ENCODE results near the gene RASAL2.
A peak's percentile ranks its signal among the peaks of the same experiment; 100 is the strongest.
"Not testable (repeated sequence)": the region's sequence is repeated elsewhere in the genome, so short reads cannot be mapped to it uniquely, and the experiment has no call there.

The RASAL2 gene

GRCh38 chr1:178354816-178355215 lies 260.9 kb downstream of the RASAL2 start:
- no peak for DNase-seq

DNA sequence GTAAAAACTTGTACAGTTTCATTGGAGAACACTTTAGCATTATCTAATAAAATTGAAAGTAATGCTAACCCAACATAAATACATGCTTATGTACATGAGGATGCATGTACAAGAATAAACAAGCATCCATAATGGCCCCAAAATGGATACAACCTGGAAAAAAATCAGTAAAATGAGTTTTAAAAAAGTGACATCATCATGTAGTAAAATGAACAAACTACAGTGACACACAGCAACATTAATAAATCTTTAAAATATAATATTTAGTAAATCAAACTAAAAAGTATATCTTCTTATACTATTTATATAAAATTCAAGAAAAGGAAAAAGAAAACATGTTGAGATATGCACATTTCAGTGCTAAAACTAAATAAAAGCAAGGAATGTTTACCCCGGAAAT lies 262.4 kb downstream of the RASAL2 start:
- DNase-seq = no peak

GRCh38 chr1:178358456-178358855 lies 264.6 kb downstream of the RASAL2 start:
- no peak for DNase-seq

- DNase-seq = no peak
These were observed 266.5 kb downstream of the RASAL2 start for GRCh38 chr1:178360421-178360820.

- no peak for DNase-seq
These were observed 267.9 kb downstream of the RASAL2 start for GRCh38 chr1:178361847-178362246.

- no peak for DNase-seq
These were observed 268.8 kb downstream of the RASAL2 start for GRCh38 chr1:178362747-178363146.

- no peak for DNase-seq
These were observed 270.9 kb downstream of the RASAL2 start for GRCh38 chr1:178364782-178365181.

DNA sequence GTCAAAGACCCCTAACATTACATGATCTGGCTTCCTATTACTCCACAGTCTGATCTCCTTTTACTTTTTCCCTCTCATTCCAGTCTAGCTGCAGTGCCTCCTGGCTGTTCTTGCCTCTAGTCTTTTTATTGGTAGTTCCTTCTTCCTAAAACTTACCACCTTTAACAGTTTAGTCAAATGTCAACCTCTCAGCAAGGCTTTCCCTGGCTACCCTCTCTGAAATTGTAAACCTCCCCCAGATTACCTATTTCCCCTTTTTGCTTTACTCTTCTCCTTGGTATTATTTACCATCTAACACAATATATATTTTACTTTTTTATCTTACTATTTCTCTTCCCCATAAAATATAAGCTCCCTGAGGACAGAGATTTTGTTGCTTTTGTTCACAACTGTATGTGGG lies 273.2 kb downstream of the RASAL2 start:
- no peak for DNase-seq

GRCh38 chr1:178368208-178368607 lies 274.3 kb downstream of the RASAL2 start:
- no peak for DNase-seq

GRCh38 chr1:178371235-178371634 lies 277.3 kb downstream of the RASAL2 start:
- no peak for DNase-seq

- no peak for DNase-seq
These were observed 278.1 kb downstream of the RASAL2 start for GRCh38 chr1:178371933-178372388.

DNA sequence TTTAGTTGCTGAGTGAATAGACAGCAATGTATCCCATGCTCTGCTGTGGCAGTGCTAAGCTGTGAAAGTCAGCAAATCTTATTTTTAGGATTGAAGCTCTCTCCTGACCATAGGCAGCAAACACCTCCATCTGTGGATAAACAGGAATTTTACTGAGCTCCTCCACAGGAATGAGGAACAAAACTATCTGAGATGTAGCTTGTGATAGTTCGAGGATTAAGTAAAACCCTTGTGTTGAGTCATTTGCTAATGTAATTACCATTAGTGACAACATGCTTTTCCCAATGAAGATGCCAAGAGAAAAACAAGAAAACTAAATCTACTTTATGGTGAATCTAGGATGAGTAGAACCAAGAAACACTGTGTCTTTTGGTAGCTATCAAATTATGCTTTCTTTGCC lies 280.1 kb downstream of the RASAL2 start:
- no peak for DNase-seq

- no peak for DNase-seq
These were observed 282.1 kb downstream of the RASAL2 start for GRCh38 chr1:178376008-178376407.

GRCh38 chr1:178379807-178380206 lies 285.9 kb downstream of the RASAL2 start:
- peak in 1 of 2 experiments; percentile 20 for DNase-seq

DNA sequence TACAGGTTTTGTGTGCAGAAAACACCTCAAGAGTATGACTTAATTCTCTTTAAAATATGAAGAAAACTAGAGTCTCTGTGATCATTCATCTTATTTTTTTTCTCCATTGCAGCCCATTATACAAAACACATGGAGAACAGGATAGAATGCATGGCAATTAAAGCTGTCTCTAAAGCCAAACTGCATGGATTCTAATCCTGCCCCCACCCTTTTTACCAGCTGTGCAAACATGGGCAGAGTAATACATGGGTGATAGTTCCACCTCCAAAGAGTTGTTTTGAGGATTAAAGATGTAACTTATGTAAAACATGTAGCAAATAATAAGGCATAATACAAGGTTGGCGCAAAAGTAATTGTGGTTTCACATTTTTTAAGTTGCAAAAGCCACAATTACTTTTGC lies 288.5 kb downstream of the RASAL2 start:
- DNase-seq = no peak

DNA sequence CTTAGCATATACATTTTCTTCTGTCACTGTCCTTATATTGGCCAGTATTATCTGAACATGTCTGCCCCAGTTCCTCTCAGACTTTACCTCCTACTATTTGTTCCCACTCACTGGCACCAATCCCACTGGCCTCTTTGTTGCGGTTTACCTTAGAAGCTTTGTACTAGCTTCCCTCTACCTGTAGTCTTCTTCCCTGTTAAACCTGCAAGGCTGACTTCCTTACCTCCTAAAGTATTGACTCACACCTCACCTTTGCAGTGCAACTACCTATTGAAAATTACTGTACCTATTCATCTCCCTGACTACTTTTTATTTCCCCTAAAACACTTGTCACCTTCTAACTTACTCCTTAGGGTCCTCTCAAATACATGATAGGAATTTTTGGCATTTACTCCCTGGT lies 291.8 kb downstream of the RASAL2 start:
- no peak for DNase-seq

GRCh38 chr1:178388418-178389145 lies 294.7 kb downstream of the RASAL2 start:
- no peak for DNase-seq

- no peak for DNase-seq
These were observed 295.5 kb downstream of the RASAL2 start for GRCh38 chr1:178389441-178389840.

DNA sequence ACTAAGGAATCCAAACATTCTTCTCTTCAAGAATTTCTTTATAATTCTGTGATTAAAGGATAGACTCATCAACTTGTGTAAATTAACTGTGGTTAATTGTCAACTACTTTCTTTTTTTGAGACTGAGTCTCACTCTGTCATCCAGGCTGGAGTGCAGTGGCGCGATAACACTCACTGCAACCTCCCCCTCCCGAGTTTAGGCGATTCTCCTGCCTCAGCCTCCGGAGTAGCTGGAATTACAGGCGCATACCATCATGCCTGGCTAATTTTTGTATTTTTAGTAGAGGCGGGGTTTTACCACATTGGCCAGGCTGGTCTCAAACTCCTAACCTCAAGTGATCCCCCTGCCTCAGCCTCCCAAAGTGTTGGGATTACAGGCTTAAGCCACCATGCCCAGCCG lies 296.4 kb downstream of the RASAL2 start:
- DNase-seq = not testable (repeated sequence)

GRCh38 chr1:178393370-178393769 lies 299.5 kb downstream of the RASAL2 start:
- no peak for DNase-seq

DNA sequence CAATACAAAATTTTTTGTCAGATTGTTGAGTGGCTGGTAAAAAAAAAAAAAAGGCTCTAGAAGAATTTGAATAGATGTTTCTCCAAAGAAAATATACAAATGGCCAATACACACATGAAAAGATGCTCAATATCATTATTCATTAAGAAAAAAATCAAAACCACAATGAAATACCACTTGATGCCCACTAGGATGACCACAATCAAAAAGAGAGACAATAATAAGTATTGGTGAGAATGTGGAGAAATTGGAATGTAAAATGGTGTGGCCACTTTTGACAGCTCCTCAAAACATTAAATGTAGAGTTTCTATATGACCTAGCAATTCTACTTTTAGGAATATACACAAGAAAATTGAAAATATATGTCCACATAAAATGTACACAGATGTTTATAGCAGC lies 302.9 kb downstream of the RASAL2 start:
- DNase-seq = no peak

GRCh38 chr1:178397678-178398077 lies 303.8 kb downstream of the RASAL2 start:
- DNase-seq = no peak

DNA sequence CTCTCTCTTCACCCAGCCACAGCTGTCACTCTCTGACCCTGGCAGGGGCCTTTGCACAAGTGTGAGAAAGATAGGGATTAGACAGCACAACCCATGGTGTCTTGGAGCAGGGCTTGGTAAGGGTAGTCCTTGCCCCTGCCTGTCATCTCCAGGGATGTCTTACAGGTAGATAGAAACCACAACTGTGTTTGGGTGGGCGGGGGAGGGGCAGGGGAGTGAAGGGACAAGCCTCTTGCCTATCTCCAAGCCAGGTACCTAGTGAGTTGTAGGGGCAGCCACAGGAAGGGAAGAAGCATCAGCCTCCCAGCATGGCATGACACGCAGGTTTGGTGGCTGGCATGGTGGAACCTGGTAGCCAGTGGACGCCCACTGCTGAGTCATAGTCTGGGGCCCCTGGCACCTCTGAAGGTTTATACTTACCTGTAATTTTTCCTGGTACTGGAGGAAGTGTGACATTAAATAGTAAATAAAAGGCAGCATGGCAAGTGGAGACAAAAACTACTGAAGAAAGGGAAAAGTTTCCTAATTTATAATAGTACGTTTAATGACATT lies 305.3 kb downstream of the RASAL2 start:
- DNase-seq = no peak

DNA sequence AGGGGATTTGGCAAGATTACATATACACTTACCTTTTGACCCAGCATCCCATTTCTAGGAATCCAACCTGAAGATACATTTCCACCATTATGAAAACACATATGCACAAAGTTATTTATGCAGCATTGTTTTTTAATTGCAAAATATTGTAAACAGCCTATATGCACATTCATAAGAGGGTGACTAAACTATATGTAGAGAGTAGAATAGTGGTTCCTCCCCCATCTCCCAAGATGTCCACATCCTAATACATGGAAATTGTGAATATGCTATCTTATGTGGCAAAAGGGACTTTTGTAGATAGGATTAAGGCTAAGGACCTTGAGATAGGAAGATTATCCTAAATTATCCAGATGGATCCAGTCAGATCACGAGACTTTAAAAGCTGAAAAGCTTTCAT lies 311.2 kb downstream of the RASAL2 start:
- DNase-seq = no peak

GRCh38 chr1:178407215-178407614 lies 313.3 kb downstream of the RASAL2 start:
- no peak for DNase-seq

Measured in activated T-cell treated with anti-CD3 and anti-CD28 coated beads, Interleukin-2, amount 50 U/mL, for 48 hours (primary cell).